ENCODE measurements around the gene ALDH4A1.

DNA sequence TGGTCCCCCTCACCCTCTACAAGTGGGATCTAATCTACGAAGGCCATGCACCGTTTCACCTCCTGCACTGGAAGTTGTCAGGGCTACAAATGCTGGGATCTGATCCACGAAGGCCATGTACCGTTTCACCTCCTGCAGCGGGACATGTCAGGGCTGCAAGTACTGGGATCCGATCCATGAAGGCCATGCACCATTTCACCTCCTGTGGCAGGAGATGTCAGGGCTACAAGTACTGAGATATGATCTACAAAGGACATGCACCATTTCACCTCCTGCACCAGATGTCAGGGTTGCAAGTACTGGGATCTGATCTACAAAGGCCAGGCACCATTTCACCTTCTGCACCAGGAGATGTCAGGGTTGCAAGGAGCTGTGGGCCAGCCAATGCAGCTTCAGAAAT is 7.0 kb downstream of the ALDH4A1 start:
- TF ChIP-seq CTCF (IDR thresholded peaks at IDR 0.05), result no peak
- no peak for TF ChIP-seq POLR2A (IDR thresholded peaks at IDR 0.05)
